HCT116 (cell line): ENCODE results near the gene CTBP2. TPM values are rescaled to one million over a fixed set of nuclear protein-coding genes. Genes with fewer than 3 reads are reported as not detected.

Source experiments
- ATAC-seq: fragments of 200-7000 bp; cut with Tn5 transposase; 2 replicates; pipeline ENCODE4 v1.9.1; 2020; ENCODE audit warnings: mild to moderate bottlenecking, moderate library complexity
- BruUV-seq: library from RNA; stranded (reverse); fragments of 400-500 nt; replicated peaks from 2 replicates; lab custom pipeline; 2021; lab: Mats Ljungman, UMichigan
- CTCF ChIA-PET: fragments of 300-600 bp; sonication (Branson Sonifier 250); formaldehyde crosslinking; loops from one replicate; lab custom pipeline; 2021; ENCODE audit warnings: antibody characterized with exemption; lab: Charles Lee
- POLR2A ChIA-PET: fragments of 300-600, 350-600 bp; sonication (Branson Sonifier 250); formaldehyde crosslinking; loops from one replicate; lab custom pipeline; 2021; ENCODE audit warnings: antibody characterized with exemption; lab: Charles Lee
- RAD21 ChIA-PET, 2 experiments: fragments of 300-600 bp; sonication (Branson Sonifier 250); formaldehyde crosslinking; loops; one replicate each; lab custom pipeline; 2023; ENCODE audit warnings: low total read pairs in 2 of 2; ENCODE audit not compliant: uncharacterized antibody in 2 of 2, unreplicated experiment in 2 of 2, low non-redundant PET in 1 of 2; lab: Charles Lee
- DNase-seq: peaks from one replicate; pipeline ENCODE4 v3.0.0-alpha.2; 2010; ENCODE audit warnings: low read depth, low spot score
- H2AFZ ChIP-seq: fragments of 200-600 bp; shearing (Covaris generic), sonication (generic); 2 replicates; pipeline ENCODE4 v1.6.1; 2017; ENCODE audit warnings: low read depth, mixed run types, mixed read lengths, antibody characterized with exemption, low read length; ENCODE audit not compliant: poor library complexity, severe bottlenecking
- H3K27ac ChIP-seq: 2 replicates; pipeline ENCODE4 v1.5.1; 2012; ENCODE audit warnings: low read depth, low read length
- H3K27me3 ChIP-seq: fragments of 200-600 bp; sonication (generic); 2 replicates; pipeline ENCODE4 v1.6.1; 2016; ENCODE audit warnings: mixed run types, low read length, mixed read lengths; ENCODE audit not compliant: insufficient read depth
- H3K36me3 ChIP-seq, 2 experiments: fragments of 200-500 bp in 1 of 2; fragments of 200-600 bp in 1 of 2; sonication (Bioruptor generic) in 1 of 2; sonication (generic) in 1 of 2; 2 replicates each; pipeline versions ENCODE4 v1.5.1 to v1.6.1; 2014 to 2016; ENCODE audit warnings: low read length in 2 of 2, inconsistent platforms in 1 of 2, mixed read lengths in 1 of 2, mixed run types in 1 of 2; ENCODE audit not compliant: insufficient read depth in 2 of 2, control insufficient read depth in 1 of 2
- H3K4me1 ChIP-seq, 2 experiments: fragments of 200-600 bp in 1 of 2; sonication (generic) in 1 of 2; 2 replicates each; pipeline versions ENCODE4 v1.5.1 to v1.6.1; 2012 to 2017; ENCODE audit warnings: low read length in 2 of 2, inconsistent platforms in 1 of 2, mild to moderate bottlenecking in 1 of 2, mixed read lengths in 1 of 2, mixed run types in 1 of 2, moderate library complexity in 1 of 2; ENCODE audit not compliant: insufficient read depth in 2 of 2, control insufficient read depth in 1 of 2
- H3K4me2 ChIP-seq: fragments of 200-600 bp; sonication (generic); 2 replicates; pipeline ENCODE4 v1.6.1; 2017; ENCODE audit warnings: mixed run types, low read length, mixed read lengths
- H3K4me3 ChIP-seq, 2 experiments: fragments of 200-600 bp in 1 of 2; sonication (generic) in 1 of 2; replicated peaks in 1 of 2; 2 replicates each; pipeline ENCODE4 v1.5.1; 2011 to 2016; ENCODE audit warnings: low read length in 2 of 2, control low read depth in 1 of 2, low read depth in 1 of 2, mild to moderate bottlenecking in 1 of 2, mixed read lengths in 1 of 2, mixed run types in 1 of 2
- H3K79me2 ChIP-seq: fragments of 200-600 bp; sonication (generic); 2 replicates; pipeline ENCODE4 v1.6.1; 2017; ENCODE audit warnings: mild to moderate bottlenecking, mixed run types, low read length, moderate library complexity, mixed read lengths; ENCODE audit not compliant: insufficient read depth
- H3K9ac ChIP-seq: fragments of 200-600 bp; sonication (generic); 2 replicates; pipeline ENCODE4 v1.6.1; 2016; ENCODE audit warnings: low read length, mixed read lengths
- H3K9me2 ChIP-seq: fragments of 200-600 bp; sonication (generic), shearing (Covaris generic); 2 replicates; pipeline ENCODE4 v1.6.1; 2017; ENCODE audit warnings: mixed run types, mild to moderate bottlenecking, moderate library complexity; ENCODE audit not compliant: insufficient read depth
- H3K9me3 ChIP-seq, 2 experiments: fragments of 200-500 bp in 1 of 2; fragments of 200-600 bp in 1 of 2; sonication (Bioruptor generic) in 1 of 2; sonication (generic) in 1 of 2; 2 replicates each; pipeline ENCODE4 v1.6.1; 2014 to 2017; ENCODE audit warnings: low read length in 2 of 2, mixed read lengths in 2 of 2, inconsistent platforms in 1 of 2, low read depth in 1 of 2, mild to moderate bottlenecking in 1 of 2, mixed run types in 1 of 2, moderate library complexity in 1 of 2; ENCODE audit not compliant: control insufficient read depth in 1 of 2, insufficient read depth in 1 of 2
- H4K20me1 ChIP-seq: fragments of 200-600 bp; sonication (generic), shearing (Covaris generic); 2 replicates; pipeline ENCODE4 v1.6.1; 2017; ENCODE audit warnings: mixed run types, mild to moderate bottlenecking, moderate library complexity; ENCODE audit not compliant: insufficient read depth
- ATF3 ChIP-seq: IDR thresholded peaks from 2 replicates; pipeline ENCODE4 v1.6.1; 2012
- CBX3 ChIP-seq: IDR thresholded peaks from 2 replicates; pipeline ENCODE4 v1.6.1; 2012; ENCODE audit warnings: low read depth
- CEBPB ChIP-seq: IDR thresholded peaks from 2 replicates; pipeline ENCODE4 v1.6.1; 2012; ENCODE audit warnings: low read depth
- EGR1 ChIP-seq: IDR thresholded peaks from 2 replicates; pipeline ENCODE4 v1.6.1; 2012; ENCODE audit warnings: low read depth
- ELF1 ChIP-seq: IDR thresholded peaks from 2 replicates; pipeline ENCODE4 v1.6.1; 2012; ENCODE audit warnings: low read depth, borderline replicate concordance
- EZH2 ChIP-seq: fragments of 200-600 bp; sonication (generic); IDR thresholded peaks from 2 replicates; pipeline ENCODE4 v1.6.1; 2017; ENCODE audit warnings: antibody characterized with exemption, mixed run types
- EZH2phosphoT487 ChIP-seq: fragments of 200-600 bp; IDR thresholded peaks from 2 replicates; pipeline ENCODE4 v1.6.1; 2018; ENCODE audit warnings: antibody characterized with exemption, borderline replicate concordance
- POLR2A ChIP-seq: IDR thresholded peaks from 2 replicates; pipeline ENCODE4 v1.7.0; 2011; ENCODE audit warnings: borderline replicate concordance; ENCODE audit not compliant: insufficient read depth, insufficient read length; ENCODE audit errors: extremely low read depth
- POLR2AphosphoS5 ChIP-seq: IDR thresholded peaks from 2 replicates; pipeline ENCODE4 v1.6.1; 2011; ENCODE audit warnings: mild to moderate bottlenecking, low read depth, low read length, moderate library complexity
- RAD21 ChIP-seq: IDR thresholded peaks from 2 replicates; pipeline ENCODE4 v1.6.1; 2012; ENCODE audit warnings: low read depth, mild to moderate bottlenecking
- REST ChIP-seq: IDR thresholded peaks from 2 replicates; pipeline ENCODE4 v1.6.1; 2012; ENCODE audit warnings: low read depth
- SIN3A ChIP-seq: IDR thresholded peaks from 2 replicates; pipeline ENCODE4 v1.6.1; 2012; ENCODE audit warnings: low read depth
- SP1 ChIP-seq: IDR thresholded peaks from 2 replicates; pipeline ENCODE4 v1.6.1; 2012; ENCODE audit warnings: low read depth
- SRF ChIP-seq: IDR thresholded peaks from 2 replicates; pipeline ENCODE4 v1.6.1; 2012; ENCODE audit warnings: low read depth
- TCF7L2 ChIP-seq: IDR thresholded peaks from 2 replicates; pipeline ENCODE4 v1.7.0; 2011; ENCODE audit warnings: borderline replicate concordance, inconsistent platforms; ENCODE audit not compliant: insufficient read depth, insufficient read length; ENCODE audit errors: extremely low read depth
- YY1 ChIP-seq: IDR thresholded peaks from 2 replicates; pipeline ENCODE4 v1.6.1; 2011; ENCODE audit warnings: low read length, low read depth, moderate library complexity, mild to moderate bottlenecking; ENCODE audit not compliant: insufficient replicate concordance; ENCODE audit errors: extremely low read depth
- intact Hi-C: fragments of 100-400 bp; cut with micrococcal nuclease; formaldehyde crosslinking; loops from 2 replicates; pipeline ENCODE4 v1.10.0; 2022
- total RNA-seq: library from RNA; stranded (reverse); gene quantifications from one replicate; pipeline ENCODE4 v1.2.1, GENCODE V29; 2021; ENCODE audit not compliant: unreplicated experiment

CTBP2 gene
- total RNA-seq, 1 experiment from 2014 or later: 144 TPM

GRCh38 chr10:125008689-125009638 is 151.4 kb downstream of the CTBP2 start:
- DNase-seq (no peak), ATAC-seq (no peak)
- no peaks in the 10 kb centered on the region for H3K9me2 ChIP-seq
- ChIA-PET CTCF (interaction anchor here (0.5 kb wide), 1 partner anchor 152 kb away, joined by 3 read pairs; the partner anchor contains the start of gene CTBP2), POLR2A (no interaction called here), RAD21 (no interaction called here)
- no peak overlapping the region for H3K27ac ChIP-seq
- H2AFZ ChIP-seq: no peak overlapping the region
- H3K27me3 ChIP-seq: no peaks in the 10 kb centered on the region
- no peaks in the 10 kb centered on the region for H3K9me3 ChIP-seq
- no TSS peak for BruUV-seq
- H4K20me1 ChIP-seq: peaks cover 14% of the 10 kb centered on the region; the same call in 1 of the 2 replicates
- H3K4me1 ChIP-seq: 0 out of 4 replicates have a peak, but pooled peaks cover 0 to 4% of the 10 kb centered on the region in 2 experiments
- H3K9ac ChIP-seq: no peak overlapping the region
- no peak overlapping the region for H3K4me2 ChIP-seq
- TF ChIP-seq CEBPB (no peak), SP1 (no peak), EZH2phosphoT487 (no peak), TCF7L2 (no peak), CBX3 (no peak), POLR2A (no peak), YY1 (no peak), SIN3A (no peak), REST (no peak), EZH2 (no peak), EGR1 (no peak), ELF1 (no peak), POLR2AphosphoS5 (no peak), RAD21 (no peak), ATF3 (no peak), SRF (no peak)
- intact Hi-C loops: no loop called here
- peaks cover 79% of the 10 kb centered on the region; the same call in 1 of the 2 replicates for H3K79me2 ChIP-seq
- H3K4me3 ChIP-seq: no peak overlapping the region
- peaks cover 4 to 5% of the 10 kb centered on the region in 2 experiments; a peak in 1 of 4 replicates for H3K36me3 ChIP-seq
